ENCODE results near the gene S100A13. TPM values are rescaled to one million over a fixed set of nuclear protein-coding genes. Genes with fewer than 3 reads are reported as not detected.

S100A13 gene
- total and polyA plus RNA-seq, 9 of the 15 experiments (the other 6 are each of a cell fraction or from before 2014, with no cell fraction given), result 41.9 to 129 (median 58.0) TPM

GRCh38 chr1:153585006-153585405 lies 42.3 kb downstream of the S100A13 start:
- ChIA-PET CTCF (ENCODE audit: low intra/inter-chr PET ratio) (no interaction called here), POLR2A (no interaction called here)
- intact Hi-C loops (cut with micrococcal nuclease) (no loop called here), in situ Hi-C loops (cut with MboI) (no loop called here)
- Histone ChIP-seq H3K4me2 (ENCODE audit: insufficient read depth, low read length) (no peak overlapping the region), H3K4me1 (replicated peaks in 1 of 2; ENCODE audit: control insufficient read depth in 2 of 2, insufficient read depth in 2 of 2, low read length in 2 of 2) (peaks cover 0 to 6% of the 10 kb centered on the region in 2 experiments; a peak in 1 of 5 replicates), H3K9ac (ENCODE audit: insufficient read depth in 1 of 2, low read depth in 2 of 2, low read length in 2 of 2) (no peak overlapping the region), H2AFZ (ENCODE audit: low read depth, low read length) (no peak overlapping the region), H4K20me1 (replicated peaks; ENCODE audit: control insufficient read depth, insufficient read depth, low read length) (no peaks in the 10 kb centered on the region), H3K79me2 (ENCODE audit: control insufficient read depth, insufficient read depth, low read length) (no peaks in the 10 kb centered on the region), H3K27me3 (ENCODE audit: control insufficient read depth in 2 of 2, insufficient read depth in 2 of 2, low read length in 2 of 2) (no peaks in the 10 kb centered on the region), H3K9me1 (ENCODE audit: control insufficient read depth, insufficient read depth, low read length) (no peaks in the 10 kb centered on the region), H3K9me3 (replicated peaks; ENCODE audit: control insufficient read depth, insufficient read depth, low read depth, low read length) (no peaks in the 10 kb centered on the region), H3K4me3 (no peak overlapping the region), H3K36me3 (ENCODE audit: control insufficient read depth, insufficient read depth, low read length) (no peaks in the 10 kb centered on the region), H3K27ac (ENCODE audit: extremely low read depth, low read depth, low read length) (no peak overlapping the region)
- 20% methylated on average over 1 of the region's 1 CpG for WGBS (ENCODE audit: insufficient coverage, low coverage, missing lambda C conversion rate)
- DNase-seq (ENCODE audit: extremely low read depth in 1 of 4, low spot score in 3 of 4) (no peak), FAIRE-seq (peak; percentile 48), ATAC-seq (no peak)
- TF ChIP-seq CEBPZ (IDR thresholded peaks at IDR 0.05; ENCODE audit: borderline replicate concordance, low read depth, low read length), result no peak
- no peak for TF ChIP-seq CEBPG (CRISPR knock-in tag; IDR thresholded peaks at IDR 0.05)
- 0 out of 4 replicates have a peak, but pooled peaks of 1 of the 2 experiments have one; percentile 9 for TF ChIP-seq CEBPG (tag; conservative IDR thresholded peaks at IDR 0.05 in 1 of 2, IDR thresholded peaks at IDR 0.05 in 1 of 2)
- BruUV-seq (replicated peaks), result no TSS peak

Data from K562 (cell line).